Trophoblast cell (in vitro differentiated cells and primary cell): ENCODE data around the gene ZNF33B.

Source experiments
- DNase-seq, 2 donors: peaks; one replicate each; pipeline ENCODE4 v3.0.0-alpha.2; 2016
- H2AFZ ChIP-seq: 2 replicates; pipeline ENCODE4 v1.6.1; 2013; ENCODE audit warnings: low read length, moderate library complexity, mild to moderate bottlenecking; ENCODE audit not compliant: insufficient read depth, poor library complexity
- H2AK5ac ChIP-seq: 2 replicates; pipeline ENCODE4 v1.6.1; 2013; ENCODE audit warnings: mild to moderate bottlenecking, low read length
- H2BK120ac ChIP-seq: 2 replicates; pipeline ENCODE4 v1.6.1; 2013; ENCODE audit warnings: low read length, mild to moderate bottlenecking, moderate library complexity; ENCODE audit not compliant: insufficient read depth, poor library complexity
- H2BK12ac ChIP-seq: 2 replicates; pipeline ENCODE4 v1.6.1; 2013; ENCODE audit warnings: mild to moderate bottlenecking, low read length, moderate library complexity
- H2BK5ac ChIP-seq: 2 replicates; pipeline ENCODE4 v1.6.1; 2013; ENCODE audit warnings: low read length, low read depth, moderate library complexity, mild to moderate bottlenecking; ENCODE audit not compliant: poor library complexity
- H3K14ac ChIP-seq: 2 replicates; pipeline ENCODE4 v1.6.1; 2013; ENCODE audit warnings: mild to moderate bottlenecking, low read length
- H3K18ac ChIP-seq: 2 replicates; pipeline ENCODE4 v1.6.1; 2013; ENCODE audit warnings: mild to moderate bottlenecking, low read length
- H3K23ac ChIP-seq: 2 replicates; pipeline ENCODE4 v1.6.1; 2013; ENCODE audit warnings: low read length
- H3K27ac ChIP-seq: 2 replicates; pipeline ENCODE4 v1.5.1; 2013; ENCODE audit warnings: low read depth, mild to moderate bottlenecking, inconsistent platforms, low read length, moderate library complexity
- H3K27me3 ChIP-seq: 2 replicates; pipeline ENCODE4 v1.6.1; 2013; ENCODE audit warnings: inconsistent platforms, mild to moderate bottlenecking, low read length, moderate library complexity; ENCODE audit not compliant: insufficient read depth
- H3K36me3 ChIP-seq, 2 experiments: 1 replicate in 1 of 2; 2 replicates in 1 of 2; pipeline ENCODE4 v1.6.1; 2013; ENCODE audit warnings: low read length in 2 of 2, mild to moderate bottlenecking in 2 of 2, moderate library complexity in 1 of 2; ENCODE audit not compliant: insufficient read depth in 2 of 2, control insufficient read depth in 1 of 2
- H3K4ac ChIP-seq: 2 replicates; pipeline ENCODE4 v1.6.1; 2013; ENCODE audit warnings: low read depth, mild to moderate bottlenecking, low read length, moderate library complexity
- H3K4me1 ChIP-seq, 2 experiments: 1 replicate in 1 of 2; 2 replicates in 1 of 2; pipeline ENCODE4 v1.6.1; 2013; ENCODE audit warnings: low read length in 2 of 2, mild to moderate bottlenecking in 2 of 2, moderate library complexity in 1 of 2; ENCODE audit not compliant: insufficient read depth in 2 of 2, control insufficient read depth in 1 of 2
- H3K4me2 ChIP-seq: 2 replicates; pipeline ENCODE4 v1.6.1; 2013; ENCODE audit warnings: inconsistent platforms, mild to moderate bottlenecking, low read length, moderate library complexity
- H3K4me3 ChIP-seq: 2 replicates; pipeline ENCODE4 v1.5.1; 2013; ENCODE audit warnings: mild to moderate bottlenecking, low read depth, low read length, inconsistent platforms
- H3K79me1 ChIP-seq: one replicate; pipeline ENCODE4 v1.6.1; 2013; ENCODE audit warnings: low read length
- H3K79me2 ChIP-seq: 2 replicates; pipeline ENCODE4 v1.6.1; 2013; ENCODE audit warnings: low read length, mild to moderate bottlenecking; ENCODE audit not compliant: control insufficient read depth, insufficient read depth, poor library complexity
- H3K9ac ChIP-seq: 2 replicates; pipeline ENCODE4 v1.6.1; 2013; ENCODE audit warnings: mild to moderate bottlenecking, low read length
- H3K9me3 ChIP-seq: 2 replicates; pipeline ENCODE4 v1.6.1; 2013; ENCODE audit warnings: low read depth, mild to moderate bottlenecking, control low read depth, inconsistent platforms, low read length; ENCODE audit not compliant: insufficient read depth
- H4K12ac ChIP-seq: 2 replicates; pipeline ENCODE4 v1.6.1; 2013; ENCODE audit warnings: low read depth, mild to moderate bottlenecking, low read length, moderate library complexity
- H4K8ac ChIP-seq: 2 replicates; pipeline ENCODE4 v1.6.1; 2013; ENCODE audit warnings: low read depth, mild to moderate bottlenecking, low read length, moderate library complexity
- H4K91ac ChIP-seq: one replicate; pipeline ENCODE4 v1.6.1; 2013; ENCODE audit warnings: low read depth, mild to moderate bottlenecking, low read length, moderate library complexity
- WGBS: extraction: QIAGEN DNeasy Blood & Tissue Kit; methylation state at CpG from one replicate; pipeline ENCODE4 v1.1.7; 2013; ENCODE audit warnings: missing lambda C conversion rate; ENCODE audit not compliant: insufficient read length, insufficient coverage; ENCODE audit errors: extremely low coverage; 5-methylcytosine and 5-hydroxymethylcytosine counted together

Gene ZNF33B

DNA sequence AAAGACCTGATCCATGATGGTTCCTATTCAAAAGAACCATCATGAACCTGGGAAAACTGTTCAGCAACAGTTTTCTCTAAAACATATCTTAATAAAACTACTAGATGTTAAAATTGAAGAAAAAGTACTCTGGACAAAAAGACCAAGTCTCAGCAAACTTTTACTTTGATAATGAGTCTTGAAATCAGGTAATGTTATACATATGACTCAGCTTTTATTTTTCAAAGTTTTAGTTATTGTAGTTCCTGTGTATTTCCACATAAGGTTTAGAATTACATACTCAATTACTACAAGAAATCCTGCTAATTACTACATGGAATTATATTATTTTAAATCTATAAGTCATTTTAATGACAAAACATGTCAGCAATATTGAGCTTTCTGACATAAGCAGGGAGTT lies 42.2 kb downstream of the ZNF33B start:
- no peak overlapping the region for H2AFZ ChIP-seq
- peaks cover 2 to 17% of the 10 kb centered on the region in 2 experiments for H3K36me3 ChIP-seq
- H3K4ac ChIP-seq: no peak overlapping the region
- no peak overlapping the region for H3K4me3 ChIP-seq
- peaks cover 2% of the 10 kb centered on the region for H3K9me3 ChIP-seq
- H2BK12ac ChIP-seq: no peak overlapping the region
- no peak overlapping the region for H3K9ac ChIP-seq
- no peak overlapping the region for H3K14ac ChIP-seq
- DNase-seq: no peak
- no peaks in the 10 kb centered on the region for H3K27me3 ChIP-seq
- H3K23ac ChIP-seq: no peak overlapping the region
- no peak overlapping the region for H4K12ac ChIP-seq
- H4K91ac ChIP-seq: no peak overlapping the region
- H3K27ac ChIP-seq: no peak overlapping the region
- H3K4me2 ChIP-seq: no peak overlapping the region
- H2BK5ac ChIP-seq: no peak overlapping the region
- no peak overlapping the region for H3K18ac ChIP-seq
- no peaks in the 10 kb centered on the region for H3K4me1 ChIP-seq
- no peak overlapping the region for H2BK120ac ChIP-seq
- no peaks in the 10 kb centered on the region for H3K79me1 ChIP-seq
- no peaks in the 10 kb centered on the region for H3K79me2 ChIP-seq
- H4K8ac ChIP-seq: no peak overlapping the region
- no peak overlapping the region for H2AK5ac ChIP-seq

DNA sequence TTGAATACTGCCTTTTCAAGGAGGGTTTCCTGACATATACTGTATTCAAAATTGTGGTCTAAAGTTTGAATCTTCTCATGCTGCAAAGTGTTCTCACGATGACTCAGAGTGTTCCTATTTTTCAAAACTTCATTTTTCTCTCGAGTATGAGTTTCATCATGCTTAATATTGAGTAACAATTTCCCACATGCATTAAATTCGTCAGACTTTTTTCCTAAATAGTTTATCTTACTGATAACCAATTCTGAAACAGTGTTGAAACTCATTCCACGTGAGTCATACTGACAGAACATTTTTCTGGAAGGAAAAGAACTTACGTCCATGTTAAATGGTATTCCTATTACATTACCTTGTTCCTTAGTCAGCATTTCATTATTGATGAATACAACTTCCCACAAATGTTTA lies 44.1 kb downstream of the ZNF33B start:
- Histone ChIP-seq H3K4ac (no peak overlapping the region), H4K12ac (no peak overlapping the region), H2AK5ac (no peak overlapping the region), H3K27me3 (no peaks in the 10 kb centered on the region), H3K9me3 (peaks cover 5% of the 10 kb centered on the region), H2AFZ (no peak overlapping the region), H3K36me3 (peaks cover 2 to 20% of the 10 kb centered on the region in 2 experiments), H2BK5ac (no peak overlapping the region), H3K4me3 (no peak overlapping the region), H3K9ac (no peak overlapping the region), H3K79me2 (no peaks in the 10 kb centered on the region), H2BK12ac (no peak overlapping the region), H2BK120ac (no peak overlapping the region), H3K14ac (no peak overlapping the region), H3K27ac (no peak overlapping the region), H3K79me1 (no peaks in the 10 kb centered on the region), H4K91ac (no peak overlapping the region), H3K4me2 (no peak overlapping the region), H3K18ac (no peak overlapping the region), H4K8ac (no peak overlapping the region), H3K4me1 (no peaks in the 10 kb centered on the region), H3K23ac (no peak overlapping the region)
- WGBS: no CpG with 5 or more reads among the region's 5 CpGs
- peak; percentile 13 to 94 for DNase-seq

DNA sequence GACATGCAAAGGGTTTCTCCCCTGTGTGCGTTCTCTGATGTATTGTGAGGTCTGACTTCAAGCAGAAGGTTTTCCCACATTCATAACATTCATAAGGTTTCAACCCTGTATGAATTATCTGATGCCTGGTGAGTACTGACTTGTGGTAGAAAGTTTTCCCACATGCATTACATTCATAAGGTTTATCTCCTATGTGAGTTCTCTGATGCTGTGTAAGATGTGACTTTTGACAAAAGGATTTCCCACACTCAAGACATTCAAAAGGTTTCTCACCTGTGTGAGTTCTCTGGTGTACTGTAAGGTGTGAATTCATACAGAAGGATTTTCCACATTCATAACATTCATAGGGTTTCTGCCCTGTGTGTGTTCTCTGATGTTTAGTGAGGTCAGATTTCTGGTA lies 45.1 kb downstream of the ZNF33B start:
- H3K36me3 ChIP-seq: peaks cover 2 to 24% of the 10 kb centered on the region in 2 experiments
- no peak overlapping the region for H2AK5ac ChIP-seq
- no peak overlapping the region for H3K27ac ChIP-seq
- no peak overlapping the region for H2AFZ ChIP-seq
- H3K23ac ChIP-seq: no peak overlapping the region
- no peak overlapping the region for H3K14ac ChIP-seq
- no CpG with 5 or more reads among the region's 1 CpG for WGBS
- no peak overlapping the region for H4K8ac ChIP-seq
- H3K27me3 ChIP-seq: no peaks in the 10 kb centered on the region
- no peak overlapping the region for H3K9ac ChIP-seq
- H3K4ac ChIP-seq: no peak overlapping the region
- no peak for DNase-seq
- H3K79me2 ChIP-seq: no peaks in the 10 kb centered on the region
- no peak overlapping the region for H2BK120ac ChIP-seq
- H4K12ac ChIP-seq: no peak overlapping the region
- no peak overlapping the region for H3K4me2 ChIP-seq
- H3K79me1 ChIP-seq: no peaks in the 10 kb centered on the region
- H3K18ac ChIP-seq: no peak overlapping the region
- no peak overlapping the region for H3K4me3 ChIP-seq
- no peak overlapping the region for H2BK5ac ChIP-seq
- no peaks in the 10 kb centered on the region for H3K4me1 ChIP-seq
- no peak overlapping the region for H4K91ac ChIP-seq
- H3K9me3 ChIP-seq: peaks cover 5% of the 10 kb centered on the region
- H2BK12ac ChIP-seq: no peak overlapping the region

DNA sequence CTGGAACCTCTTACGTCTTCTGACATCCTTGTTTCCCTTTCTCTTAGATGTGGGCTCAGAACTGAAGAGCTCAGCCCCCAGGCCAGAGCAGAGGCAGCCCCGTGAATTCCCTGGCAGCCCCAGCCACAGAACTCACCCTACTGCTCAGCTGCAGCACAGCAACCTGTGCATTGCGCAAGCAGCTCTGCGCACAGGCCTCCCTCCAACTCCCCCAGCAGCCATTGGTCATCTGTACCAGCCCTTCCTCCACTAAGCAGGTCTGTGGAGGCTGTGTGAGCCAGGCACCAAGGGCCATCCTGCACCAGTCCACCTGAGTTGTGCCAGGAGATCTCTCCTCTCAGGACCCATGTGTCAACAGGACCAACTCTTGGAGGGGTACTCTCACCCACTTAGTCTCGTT lies 54.5 kb downstream of the ZNF33B start:
- H2BK120ac ChIP-seq: no peak overlapping the region
- H4K8ac ChIP-seq: no peak overlapping the region
- H2BK5ac ChIP-seq: no peak overlapping the region
- H3K4me2 ChIP-seq: no peak overlapping the region
- no peak overlapping the region for H3K4me3 ChIP-seq
- no peak overlapping the region for H2BK12ac ChIP-seq
- no peak overlapping the region for H3K9ac ChIP-seq
- no peak overlapping the region for H3K14ac ChIP-seq
- no peaks in the 10 kb centered on the region for H3K27me3 ChIP-seq
- WGBS: no CpG with 5 or more reads among the region's 5 CpGs
- no peak overlapping the region for H2AFZ ChIP-seq
- H3K79me1 ChIP-seq: no peaks in the 10 kb centered on the region
- H3K4me1 ChIP-seq: no peaks in the 10 kb centered on the region
- H3K18ac ChIP-seq: no peak overlapping the region
- H3K23ac ChIP-seq: no peak overlapping the region
- peaks cover 9% of the 10 kb centered on the region for H3K9me3 ChIP-seq
- no peak overlapping the region for H4K12ac ChIP-seq
- H3K79me2 ChIP-seq: no peaks in the 10 kb centered on the region
- H3K27ac ChIP-seq: no peak overlapping the region
- H4K91ac ChIP-seq: no peak overlapping the region
- H3K4ac ChIP-seq: no peak overlapping the region
- peaks cover 11 to 16% of the 10 kb centered on the region in 2 experiments for H3K36me3 ChIP-seq
- no peak overlapping the region for H2AK5ac ChIP-seq
- DNase-seq: no peak
